ENCODE measurements around the gene ITGA5. TPM values are rescaled to one million over a fixed set of nuclear protein-coding genes. Genes with fewer than 3 reads are reported as not detected.

ITGA5 gene
- total RNA-seq, 1 donor from 2014 or later = 317 TPM

DNA sequence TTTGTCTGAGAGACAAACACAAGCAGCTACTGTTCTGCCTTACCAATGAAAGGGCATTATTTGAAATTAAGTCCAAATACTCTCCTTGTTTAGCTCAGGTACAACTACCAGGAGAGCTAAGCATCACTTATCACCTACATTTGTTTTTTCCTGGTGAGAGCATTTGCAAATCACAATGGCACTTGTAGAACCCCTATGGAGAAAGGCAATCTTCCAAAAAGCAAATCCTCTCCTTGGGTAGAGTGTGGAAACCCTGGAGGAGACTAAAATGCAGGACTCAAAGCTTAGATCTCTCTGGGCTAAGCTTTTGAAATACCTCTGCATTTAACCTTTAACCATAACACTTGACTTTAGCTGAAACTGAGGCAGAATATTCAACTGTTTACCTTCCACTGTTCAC, 33.6 kb upstream of the ITGA5 start:
- peaks cover 22% of the 10 kb centered on the region for H3K27me3 Mint-ChIP-seq (ENCODE audit: low read depth, unreplicated experiment)
- H3K9me3 Mint-ChIP-seq (ENCODE audit: unreplicated experiment) = no peaks in the 10 kb centered on the region
- FAIRE-seq = no peak
- no peaks in the 10 kb centered on the region for H3K79me2 ChIP-seq (ENCODE audit: insufficient read depth, low read length)
- TF ChIP-seq EZH2 (IDR thresholded peaks at IDR 0.05; ENCODE audit: insufficient read depth, low read length) = no peak
- TF ChIP-seq, protein P1, sequence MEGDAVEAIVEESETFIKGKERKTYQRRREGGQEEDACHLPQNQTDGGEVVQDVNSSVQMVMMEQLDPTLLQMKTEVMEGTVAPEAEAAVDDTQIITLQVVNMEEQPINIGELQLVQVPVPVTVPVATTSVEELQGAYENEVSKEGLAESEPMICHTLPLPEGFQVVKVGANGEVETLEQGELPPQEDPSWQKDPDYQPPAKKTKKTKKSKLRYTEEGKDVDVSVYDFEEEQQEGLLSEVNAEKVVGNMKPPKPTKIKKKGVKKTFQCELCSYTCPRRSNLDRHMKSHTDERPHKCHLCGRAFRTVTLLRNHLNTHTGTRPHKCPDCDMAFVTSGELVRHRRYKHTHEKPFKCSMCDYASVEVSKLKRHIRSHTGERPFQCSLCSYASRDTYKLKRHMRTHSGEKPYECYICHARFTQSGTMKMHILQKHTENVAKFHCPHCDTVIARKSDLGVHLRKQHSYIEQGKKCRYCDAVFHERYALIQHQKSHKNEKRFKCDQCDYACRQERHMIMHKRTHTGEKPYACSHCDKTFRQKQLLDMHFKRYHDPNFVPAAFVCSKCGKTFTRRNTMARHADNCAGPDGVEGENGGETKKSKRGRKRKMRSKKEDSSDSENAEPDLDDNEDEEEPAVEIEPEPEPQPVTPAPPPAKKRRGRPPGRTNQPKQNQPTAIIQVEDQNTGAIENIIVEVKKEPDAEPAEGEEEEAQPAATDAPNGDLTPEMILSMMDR (IDR thresholded peaks at IDR 0.05; ENCODE audit: insufficient read depth, low read depth, low read length) = no peak
- H3K36me3 Mint-ChIP-seq (ENCODE audit: low read depth, unreplicated experiment) = no peaks in the 10 kb centered on the region
- no peak overlapping the region for H3K4me3 ChIP-seq (ENCODE audit: insufficient read depth, low read depth, low read length)
- no peaks in the 10 kb centered on the region for H3K4me1 ChIP-seq (ENCODE audit: insufficient read depth, low read length)
- no peak for DNase-seq (ENCODE audit: low read depth)
- H3K9ac ChIP-seq (ENCODE audit: low read length) = no peak overlapping the region
- H3K4me3 Mint-ChIP-seq (ENCODE audit: unreplicated experiment) = no peak overlapping the region
- H4K20me1 ChIP-seq (ENCODE audit: insufficient read depth, low read length) = no peaks in the 10 kb centered on the region
- peaks cover 4% of the 10 kb centered on the region for H3K27me3 ChIP-seq (ENCODE audit: insufficient read depth, low read length)
- no peak overlapping the region for H2AFZ ChIP-seq (ENCODE audit: low read depth, low read length)
- no peak overlapping the region for H3K27ac Mint-ChIP-seq (ENCODE audit: unreplicated experiment)
- no peak overlapping the region for H3K27ac ChIP-seq (ENCODE audit: low read depth, low read length)
- H3K9me3 ChIP-seq (ENCODE audit: insufficient read depth, low read depth, low read length) = no peaks in the 10 kb centered on the region
- H3K36me3 ChIP-seq (ENCODE audit: insufficient read depth, low read length) = no peaks in the 10 kb centered on the region
- no peaks in the 10 kb centered on the region for H3K4me1 Mint-ChIP-seq (ENCODE audit: low read depth, unreplicated experiment)
- H3K4me2 ChIP-seq (ENCODE audit: low read length) = no peak overlapping the region

DNA sequence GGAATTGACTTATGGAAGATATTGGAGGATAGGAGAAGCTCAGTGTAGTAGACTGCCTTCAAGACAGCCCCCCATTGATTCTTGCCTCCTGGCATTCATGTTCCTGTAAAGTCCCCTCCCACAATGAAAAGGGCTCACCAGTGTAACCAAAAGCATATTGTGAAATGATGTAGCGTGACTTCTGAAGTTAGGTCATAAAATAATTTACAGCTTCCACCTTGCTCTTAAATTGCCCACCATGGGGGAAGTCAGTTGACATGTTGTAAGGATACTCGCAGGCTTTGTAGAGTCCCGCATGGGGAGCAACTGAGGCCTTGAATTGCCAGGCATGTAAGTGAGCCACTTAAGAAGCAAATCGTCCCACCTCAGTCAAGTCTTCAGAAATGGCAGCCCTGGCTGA, 29.3 kb upstream of the ITGA5 start:
- H3K9me3 Mint-ChIP-seq (ENCODE audit: unreplicated experiment) = peaks cover 2% of the 10 kb centered on the region
- Histone ChIP-seq H3K9me3 (ENCODE audit: insufficient read depth, low read depth, low read length) (no peaks in the 10 kb centered on the region), H3K27me3 (ENCODE audit: insufficient read depth, low read length) (peaks cover 10% of the 10 kb centered on the region), H3K4me2 (ENCODE audit: low read length) (no peak overlapping the region), H3K9ac (ENCODE audit: low read length) (no peak overlapping the region), H3K36me3 (ENCODE audit: insufficient read depth, low read length) (no peaks in the 10 kb centered on the region), H3K79me2 (ENCODE audit: insufficient read depth, low read length) (no peaks in the 10 kb centered on the region), H3K4me3 (ENCODE audit: insufficient read depth, low read depth, low read length) (no peak overlapping the region), H2AFZ (ENCODE audit: low read depth, low read length) (no peak overlapping the region), H3K4me1 (ENCODE audit: insufficient read depth, low read length) (no peaks in the 10 kb centered on the region), H4K20me1 (ENCODE audit: insufficient read depth, low read length) (no peaks in the 10 kb centered on the region), H3K27ac (ENCODE audit: low read depth, low read length) (no peak overlapping the region)
- H3K4me1 Mint-ChIP-seq (ENCODE audit: low read depth, unreplicated experiment) = no peaks in the 10 kb centered on the region
- no peak for DNase-seq (ENCODE audit: low read depth)
- no peak overlapping the region for H3K4me3 Mint-ChIP-seq (ENCODE audit: unreplicated experiment)
- no peak for FAIRE-seq
- H3K27me3 Mint-ChIP-seq (ENCODE audit: low read depth, unreplicated experiment) = peaks cover 25% of the 10 kb centered on the region
- H3K27ac Mint-ChIP-seq (ENCODE audit: unreplicated experiment) = no peak overlapping the region
- no peaks in the 10 kb centered on the region for H3K36me3 Mint-ChIP-seq (ENCODE audit: low read depth, unreplicated experiment)
- no peak for TF ChIP-seq EZH2 (IDR thresholded peaks at IDR 0.05; ENCODE audit: insufficient read depth, low read length)

DNA sequence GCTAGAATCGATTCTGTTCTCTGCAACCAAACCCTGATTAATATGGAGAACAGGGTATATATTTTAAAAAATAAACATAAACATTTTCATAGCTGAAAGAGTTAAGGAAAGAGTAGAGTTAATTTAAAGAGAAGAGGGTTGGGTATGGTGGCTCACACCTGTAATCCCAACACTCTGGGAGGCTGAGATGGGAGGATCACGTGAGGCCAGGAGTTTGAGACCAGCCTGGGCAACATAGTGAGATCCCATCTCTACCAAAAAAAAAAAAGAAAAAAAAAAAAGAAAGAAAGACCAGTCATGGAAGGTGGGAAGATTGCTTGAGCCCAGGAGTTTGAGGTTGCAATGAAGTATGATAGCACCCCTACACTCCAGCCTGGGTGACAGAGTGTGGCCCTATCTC, 28.9 kb upstream of the ITGA5 start:
- Histone ChIP-seq H3K9me3 (ENCODE audit: insufficient read depth, low read depth, low read length) (no peaks in the 10 kb centered on the region), H3K4me3 (ENCODE audit: insufficient read depth, low read depth, low read length) (no peak overlapping the region), H4K20me1 (ENCODE audit: insufficient read depth, low read length) (no peaks in the 10 kb centered on the region), H2AFZ (ENCODE audit: low read depth, low read length) (no peak overlapping the region), H3K4me1 (ENCODE audit: insufficient read depth, low read length) (no peaks in the 10 kb centered on the region), H3K4me2 (ENCODE audit: low read length) (no peak overlapping the region), H3K9ac (ENCODE audit: low read length) (no peak overlapping the region), H3K36me3 (ENCODE audit: insufficient read depth, low read length) (no peaks in the 10 kb centered on the region), H3K79me2 (ENCODE audit: insufficient read depth, low read length) (no peaks in the 10 kb centered on the region), H3K27ac (ENCODE audit: low read depth, low read length) (no peak overlapping the region), H3K27me3 (ENCODE audit: insufficient read depth, low read length) (peaks cover 10% of the 10 kb centered on the region)
- no peak for FAIRE-seq
- DNase-seq (ENCODE audit: low read depth) = no peak
- H3K4me3 Mint-ChIP-seq (ENCODE audit: unreplicated experiment) = no peak overlapping the region
- H3K36me3 Mint-ChIP-seq (ENCODE audit: low read depth, unreplicated experiment) = no peaks in the 10 kb centered on the region
- TF ChIP-seq, protein P1 (IDR thresholded peaks at IDR 0.05; ENCODE audit: insufficient read depth, low read depth, low read length) = no peak
- TF ChIP-seq EZH2 (IDR thresholded peaks at IDR 0.05; ENCODE audit: insufficient read depth, low read length) = no peak
- H3K9me3 Mint-ChIP-seq (ENCODE audit: unreplicated experiment) = peaks cover 2% of the 10 kb centered on the region
- H3K27ac Mint-ChIP-seq (ENCODE audit: unreplicated experiment) = no peak overlapping the region
- peaks cover 28% of the 10 kb centered on the region for H3K27me3 Mint-ChIP-seq (ENCODE audit: low read depth, unreplicated experiment)
- no peaks in the 10 kb centered on the region for H3K4me1 Mint-ChIP-seq (ENCODE audit: low read depth, unreplicated experiment)
